K562 (cell line): ENCODE results near the gene ACP4.

ENCODE experiments used
- CBX5 ChIP-seq: IDR thresholded peaks from 2 replicates; pipeline ENCODE4 v1.6.1; 2014; ENCODE audit warnings: low read depth, borderline replicate concordance
- ESRRA ChIP-seq: fragments of 450-650 bp; IDR thresholded peaks from 2 replicates; pipeline ENCODE4 v1.6.1; 2014; ENCODE audit warnings: low read depth, mild to moderate bottlenecking, moderate library complexity, borderline replicate concordance
- POLR2A ChIP-seq: fragments of 450-650 bp; conservative IDR thresholded peaks from 2 replicates; pipeline ENCODE4 v1.6.1; 2016
- RUNX1 ChIP-seq: sonication (generic); IDR thresholded peaks from 2 replicates; pipeline ENCODE4 v1.6.1; 2016; ENCODE audit warnings: antibody characterized with exemption, low read depth
- TF ChIP-seq, protein P1 (sequence below), 3 experiments: IDR thresholded peaks in 2 of 3; conservative IDR thresholded peaks in 1 of 3; 2 replicates each; pipeline ENCODE4 v1.5.1; 2011 to 2012; ENCODE audit warnings: low read length in 3 of 3, mild to moderate bottlenecking in 3 of 3, control low read depth in 2 of 3, improper control_type of control experiment in 1 of 3, inconsistent platforms in 1 of 3, low read depth in 1 of 3, mixed read lengths in 1 of 3, moderate library complexity in 1 of 3; ENCODE audit not compliant: insufficient read depth in 2 of 3
- TF ChIP-seq, protein P2 (sequence below): fragments of 450-650 bp; IDR thresholded peaks from 2 replicates; pipeline ENCODE4 v1.6.1; 2016; ENCODE audit warnings: missing biosample characterization, missing genetic modification characterization

DNA sequence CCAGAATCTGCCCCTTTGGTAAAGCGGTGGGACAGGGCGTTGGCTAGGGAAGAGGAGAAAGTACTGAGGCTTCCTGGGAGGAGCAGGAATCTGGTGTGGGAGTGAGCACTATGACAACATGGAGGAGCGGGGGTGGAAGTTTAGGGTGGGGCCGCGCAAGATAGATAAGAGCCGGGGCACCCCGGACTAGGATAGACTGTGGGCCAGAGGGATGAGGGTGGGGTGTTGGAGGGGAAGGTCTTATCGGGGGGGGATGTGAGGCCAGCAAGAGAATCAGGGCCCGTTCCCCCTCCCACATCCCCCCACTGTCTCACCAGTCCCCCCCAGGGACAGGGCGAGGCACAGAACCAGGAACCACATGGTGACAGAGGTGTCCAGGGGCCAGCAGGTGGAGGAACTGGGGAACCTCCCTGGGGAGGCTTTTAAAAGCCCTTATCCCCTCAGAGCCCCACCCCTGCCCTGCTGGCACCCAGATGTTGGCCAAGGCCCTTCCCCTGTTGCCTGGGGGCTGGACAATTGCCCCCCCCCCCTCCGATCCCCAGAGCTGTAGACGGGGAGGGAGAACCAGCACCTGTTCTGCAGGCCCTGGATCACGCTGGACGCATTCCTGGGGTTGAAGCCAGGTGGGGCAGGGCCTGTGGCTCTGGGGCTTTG, 33.3 kb downstream of the ACP4 start, which contains the start of gene KLK1:
- TF ChIP-seq CBX5 (no peak), RUNX1 (no peak), ESRRA (no peak), POLR2A (no peak)
- TF ChIP-seq, protein P1, sequence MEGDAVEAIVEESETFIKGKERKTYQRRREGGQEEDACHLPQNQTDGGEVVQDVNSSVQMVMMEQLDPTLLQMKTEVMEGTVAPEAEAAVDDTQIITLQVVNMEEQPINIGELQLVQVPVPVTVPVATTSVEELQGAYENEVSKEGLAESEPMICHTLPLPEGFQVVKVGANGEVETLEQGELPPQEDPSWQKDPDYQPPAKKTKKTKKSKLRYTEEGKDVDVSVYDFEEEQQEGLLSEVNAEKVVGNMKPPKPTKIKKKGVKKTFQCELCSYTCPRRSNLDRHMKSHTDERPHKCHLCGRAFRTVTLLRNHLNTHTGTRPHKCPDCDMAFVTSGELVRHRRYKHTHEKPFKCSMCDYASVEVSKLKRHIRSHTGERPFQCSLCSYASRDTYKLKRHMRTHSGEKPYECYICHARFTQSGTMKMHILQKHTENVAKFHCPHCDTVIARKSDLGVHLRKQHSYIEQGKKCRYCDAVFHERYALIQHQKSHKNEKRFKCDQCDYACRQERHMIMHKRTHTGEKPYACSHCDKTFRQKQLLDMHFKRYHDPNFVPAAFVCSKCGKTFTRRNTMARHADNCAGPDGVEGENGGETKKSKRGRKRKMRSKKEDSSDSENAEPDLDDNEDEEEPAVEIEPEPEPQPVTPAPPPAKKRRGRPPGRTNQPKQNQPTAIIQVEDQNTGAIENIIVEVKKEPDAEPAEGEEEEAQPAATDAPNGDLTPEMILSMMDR (IDR thresholded peaks at IDR 0.05 in 2 of 3, conservative IDR thresholded peaks at IDR 0.05 in 1 of 3; ENCODE audit: insufficient read depth in 2 of 3, low read depth in 1 of 3, low read length in 3 of 3), result no peak
- TF ChIP-seq, protein P2, sequence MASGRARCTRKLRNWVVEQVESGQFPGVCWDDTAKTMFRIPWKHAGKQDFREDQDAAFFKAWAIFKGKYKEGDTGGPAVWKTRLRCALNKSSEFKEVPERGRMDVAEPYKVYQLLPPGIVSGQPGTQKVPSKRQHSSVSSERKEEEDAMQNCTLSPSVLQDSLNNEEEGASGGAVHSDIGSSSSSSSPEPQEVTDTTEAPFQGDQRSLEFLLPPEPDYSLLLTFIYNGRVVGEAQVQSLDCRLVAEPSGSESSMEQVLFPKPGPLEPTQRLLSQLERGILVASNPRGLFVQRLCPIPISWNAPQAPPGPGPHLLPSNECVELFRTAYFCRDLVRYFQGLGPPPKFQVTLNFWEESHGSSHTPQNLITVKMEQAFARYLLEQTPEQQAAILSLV (tag), result no peak
